Measurements from ENCODE around the gene ATOH1.

The ATOH1 gene

GRCh38 chr4:93828332-93828994, at the start of gene ATOH1:
ATOH1 (plus strand) TSS chr4:93828753; CDS start chr4:93828927, 174 bp downstream.
- no peak for DNase-seq

DNA sequence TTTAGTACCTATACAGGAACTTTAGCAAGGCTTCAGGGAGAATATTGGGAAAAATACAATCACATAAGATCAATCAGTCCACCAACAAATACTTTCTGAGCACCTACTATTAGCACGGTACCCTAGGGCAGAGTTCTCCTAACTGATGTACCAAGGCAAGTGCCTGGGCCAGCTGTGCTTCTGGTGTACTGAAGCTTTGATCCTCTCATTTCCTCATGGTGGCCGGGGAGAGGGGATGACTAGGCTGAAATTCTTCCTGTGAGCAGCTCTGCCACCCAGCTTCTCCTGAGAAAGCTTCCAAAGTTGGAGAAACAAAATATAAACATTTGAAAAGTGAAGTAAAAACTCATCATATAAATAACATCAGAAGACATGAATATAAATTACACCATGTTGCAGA, 49.3 kb upstream of the ATOH1 start:
- no peak for DNase-seq

- no peak for DNase-seq
Measured at GRCh38 chr4:93780080-93780479, 48.5 kb upstream of the ATOH1 start.

GRCh38 chr4:93781198-93781597, 47.4 kb upstream of the ATOH1 start:
- DNase-seq: no peak

GRCh38 chr4:93786149-93786548, 42.4 kb upstream of the ATOH1 start:
- DNase-seq: no peak

GRCh38 chr4:93788712-93789111, 39.8 kb upstream of the ATOH1 start:
- DNase-seq: no peak

GRCh38 chr4:93791570-93792195, 36.9 kb upstream of the ATOH1 start:
- no peak for DNase-seq

- no peak for DNase-seq
Measured at GRCh38 chr4:93802045-93802444, 26.5 kb upstream of the ATOH1 start.

DNA sequence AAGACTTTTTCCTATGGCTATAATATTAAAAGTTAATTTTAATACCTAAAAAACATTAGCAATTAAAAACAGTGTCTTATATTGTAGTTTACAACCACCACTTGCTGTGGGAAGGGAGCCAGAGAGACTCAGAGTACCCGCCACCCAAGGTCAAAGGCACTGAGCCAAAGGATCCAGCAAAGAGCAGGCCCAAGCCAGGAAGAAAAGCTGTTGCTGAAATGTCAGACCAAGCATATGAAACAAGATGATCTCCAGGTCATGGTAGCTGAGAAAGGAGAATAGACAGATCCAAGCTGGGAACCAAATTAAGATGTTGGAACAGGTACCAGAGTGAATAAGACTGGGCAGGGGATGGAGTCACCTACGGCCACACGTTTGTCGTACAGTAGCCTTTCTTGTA, 18.8 kb upstream of the ATOH1 start:
- no peak for DNase-seq

GRCh38 chr4:93810340-93810992, 18.1 kb upstream of the ATOH1 start:
- no peak for DNase-seq

DNA sequence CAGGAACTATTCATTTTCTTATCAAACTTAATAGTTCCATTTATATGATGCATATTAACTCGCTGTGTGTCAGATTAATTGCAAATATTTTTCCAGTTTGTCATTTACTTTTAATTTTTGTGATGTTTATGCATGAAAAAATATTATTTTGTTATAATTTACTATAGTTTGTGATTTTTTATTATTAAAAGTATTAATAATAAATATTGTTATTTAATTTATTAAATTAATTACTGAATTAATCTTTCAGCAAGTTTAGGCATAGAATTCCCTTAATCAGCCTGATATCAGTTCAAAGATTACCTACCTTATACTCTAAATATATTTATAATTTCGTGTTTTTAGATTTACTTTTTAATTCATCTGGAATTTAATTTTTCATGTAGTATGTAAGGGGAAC, 15.5 kb upstream of the ATOH1 start:
- no peak for DNase-seq

GRCh38 chr4:93814141-93814540, 14.4 kb upstream of the ATOH1 start:
- DNase-seq: no peak

DNA sequence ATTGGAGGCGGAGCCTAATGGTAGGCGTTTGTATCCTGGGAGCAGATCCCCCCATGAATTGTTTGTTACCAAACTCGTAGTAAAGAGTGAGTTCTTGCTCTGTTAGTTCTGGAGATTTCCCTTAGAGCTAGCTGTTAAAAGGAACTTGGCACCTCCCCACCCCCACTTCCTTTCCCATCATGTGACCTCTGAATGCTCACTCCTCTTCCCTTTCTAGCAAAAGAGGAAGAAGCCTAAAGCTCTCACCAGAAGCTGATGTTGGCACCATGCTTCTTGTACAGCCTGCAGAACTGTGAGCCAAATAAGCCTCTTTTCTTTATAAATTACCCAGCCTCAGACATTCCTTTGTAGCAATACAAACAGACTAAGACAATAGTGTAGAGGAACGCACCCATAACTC, 13.8 kb upstream of the ATOH1 start:
- DNase-seq: no peak

DNA sequence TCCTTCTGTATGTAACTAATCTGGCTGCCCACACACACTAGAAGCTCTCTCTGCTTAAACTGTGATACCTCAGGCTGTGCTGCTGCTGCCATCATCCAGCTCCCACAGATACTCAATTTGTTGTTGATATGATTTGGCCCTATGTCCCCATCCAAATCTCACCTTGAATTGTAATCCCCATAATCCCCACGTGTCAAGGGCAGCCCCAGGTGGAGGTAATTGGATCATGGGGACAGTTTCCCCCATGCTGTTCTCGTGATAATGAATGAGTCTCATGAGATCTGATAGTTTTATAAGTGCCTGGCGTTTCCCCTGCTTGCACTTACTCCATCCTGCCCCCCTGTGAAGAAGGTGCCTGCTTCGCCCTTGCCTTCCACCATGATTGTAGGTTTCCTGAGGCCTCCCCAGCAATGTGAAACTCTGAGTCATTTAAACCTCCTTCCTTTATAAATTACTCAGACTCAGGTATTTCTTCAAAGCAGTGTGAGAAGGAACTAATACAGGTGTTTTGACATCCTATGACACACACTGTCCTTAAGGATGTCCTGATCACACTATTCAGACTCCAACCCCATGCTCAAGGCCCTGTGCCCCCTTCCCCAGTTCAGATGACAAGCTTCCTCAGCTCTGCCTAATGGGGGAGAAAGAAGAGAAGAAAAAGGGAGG, 2.9 kb upstream of the ATOH1 start:
- no peak for DNase-seq

- DNase-seq: no peak
Measured at GRCh38 chr4:93827272-93827947, 1.1 kb upstream of the ATOH1 start.

GRCh38 chr4:93828995-93829819, 654 bp downstream of the ATOH1 start:
- DNase-seq: no peak

DNA sequence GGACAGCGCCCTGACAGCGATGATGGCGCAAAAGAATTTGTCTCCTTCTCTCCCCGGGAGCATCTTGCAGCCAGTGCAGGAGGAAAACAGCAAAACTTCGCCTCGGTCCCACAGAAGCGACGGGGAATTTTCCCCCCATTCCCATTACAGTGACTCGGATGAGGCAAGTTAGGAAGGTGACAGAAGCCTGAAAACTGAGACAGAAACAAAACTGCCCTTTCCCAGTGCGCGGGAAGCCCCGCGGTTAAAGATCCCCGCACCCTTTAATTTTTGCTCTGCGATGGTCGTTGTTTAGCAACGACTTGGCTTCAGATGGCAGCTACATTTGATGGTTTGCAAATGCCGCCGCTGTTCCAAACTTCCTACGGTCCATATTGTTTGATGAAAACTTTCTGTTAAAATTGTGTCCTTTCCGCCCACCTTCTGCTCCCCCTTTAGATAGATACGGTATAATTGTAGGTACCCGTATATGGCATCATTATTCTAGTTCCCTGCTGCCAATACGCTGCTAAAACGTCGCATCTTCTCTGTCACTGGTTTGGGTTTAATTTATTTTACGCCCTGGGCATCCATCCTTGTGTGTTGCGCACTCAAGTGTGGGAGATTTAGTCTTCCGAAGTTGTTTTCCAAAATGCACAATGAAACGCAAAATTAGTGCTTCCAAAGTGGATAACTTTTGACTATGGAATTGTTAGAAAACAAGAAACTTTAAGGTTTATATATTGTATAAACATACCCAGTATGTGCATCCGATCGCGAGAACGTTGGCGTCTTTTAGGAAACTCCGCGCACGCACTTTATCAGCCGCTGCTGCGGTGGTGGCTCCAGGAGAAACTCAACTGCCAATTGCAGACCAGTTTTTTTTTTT, 1.5 kb downstream of the ATOH1 start:
- DNase-seq: no peak

DNA sequence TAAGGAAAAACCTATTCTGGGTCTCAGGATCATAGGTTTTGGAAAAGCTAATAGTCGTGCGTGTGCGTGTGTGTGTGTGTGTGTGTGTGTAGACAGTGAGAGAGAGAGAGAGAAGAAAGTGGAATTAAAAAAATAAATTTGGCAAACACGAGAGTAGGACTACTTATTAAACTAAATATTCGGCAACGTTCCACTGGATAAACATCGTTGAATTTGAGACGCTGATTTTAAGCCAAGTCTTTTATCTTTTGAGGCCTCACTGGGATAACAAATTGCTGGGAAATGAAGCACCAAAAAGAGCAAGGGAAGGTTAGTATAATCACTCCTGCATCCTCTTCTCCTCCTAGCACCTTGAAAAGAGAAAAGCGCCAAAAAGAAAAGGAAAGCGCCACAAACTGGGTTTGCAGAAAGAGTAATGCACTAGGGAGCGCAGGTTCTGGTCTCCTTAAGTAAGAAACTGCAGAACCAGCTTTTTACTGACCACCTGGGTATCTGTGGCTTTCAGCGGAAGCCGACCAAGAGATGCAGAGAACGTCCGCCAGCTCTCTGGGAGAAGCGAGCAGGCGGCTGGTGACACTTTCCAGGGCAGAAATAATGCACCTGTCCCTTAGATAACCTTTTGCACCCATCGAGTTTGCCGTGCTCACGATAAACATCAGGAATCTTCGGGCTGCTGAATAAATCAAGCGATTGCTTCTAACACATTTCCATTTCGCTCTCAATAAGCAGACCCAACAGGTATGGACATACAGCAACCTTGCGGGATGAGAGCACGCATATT, 3.4 kb downstream of the ATOH1 start:
- DNase-seq: no peak

DNA sequence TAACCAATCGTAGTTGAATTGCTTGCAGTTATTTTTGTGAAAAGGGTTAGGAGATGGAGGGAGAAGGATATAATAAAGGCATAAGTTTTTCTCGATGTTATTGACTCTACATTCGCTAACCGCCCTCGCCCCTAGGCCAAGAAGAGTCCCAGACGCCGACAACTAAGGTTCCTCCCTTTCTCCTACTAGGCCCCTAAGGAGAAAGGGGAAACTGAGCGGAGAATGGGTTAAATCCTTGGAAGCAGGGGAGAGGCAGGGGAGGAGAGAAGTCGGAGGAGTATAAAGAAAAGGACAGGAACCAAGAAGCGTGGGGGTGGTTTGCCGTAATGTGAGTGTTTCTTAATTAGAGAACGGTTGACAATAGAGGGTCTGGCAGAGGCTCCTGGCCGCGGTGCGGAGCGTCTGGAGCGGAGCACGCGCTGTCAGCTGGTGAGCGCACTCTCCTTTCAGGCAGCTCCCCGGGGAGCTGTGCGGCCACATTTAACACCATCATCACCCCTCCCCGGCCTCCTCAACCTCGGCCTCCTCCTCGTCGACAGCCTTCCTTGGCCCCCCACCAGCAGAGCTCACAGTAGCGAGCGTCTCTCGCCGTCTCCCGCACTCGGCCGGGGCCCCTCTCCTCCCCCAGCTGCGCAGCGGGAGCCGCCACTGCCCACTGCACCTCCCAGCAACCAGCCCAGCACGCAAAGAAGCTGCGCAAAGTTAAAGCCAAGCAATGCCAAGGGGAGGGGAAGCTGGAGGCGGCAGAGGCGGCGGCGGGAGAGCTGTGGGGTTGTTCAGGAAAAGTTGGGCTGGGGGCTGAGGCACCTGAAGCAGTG, 5.9 kb downstream of the ATOH1 start:
- no peak for DNase-seq

DNA sequence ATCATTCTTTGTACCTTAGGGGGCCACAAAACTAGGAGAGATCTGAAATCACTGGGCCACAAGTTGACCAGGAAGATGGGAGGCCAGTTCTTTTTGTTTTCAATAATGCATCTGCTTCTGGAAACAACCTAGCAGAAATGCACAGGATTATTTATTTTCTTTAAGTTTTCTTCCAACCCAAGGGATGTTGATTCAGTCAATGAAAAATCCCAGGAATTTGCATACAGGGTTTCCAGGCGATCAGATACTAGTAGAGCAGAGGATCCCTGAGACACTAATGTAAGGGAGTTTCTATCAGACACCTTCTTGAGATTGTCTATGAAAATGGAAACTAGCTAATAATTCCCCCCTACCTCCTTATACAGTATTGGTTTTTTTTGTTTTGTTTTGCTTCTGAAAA, 7.4 kb downstream of the ATOH1 start:
- no peak for DNase-seq

Measured in CD4-positive, alpha-beta T cell treated with Interleukin-15 for 1 hour (primary cell).